Measurements from ENCODE around the gene PRM1.

Gene PRM1

DNA sequence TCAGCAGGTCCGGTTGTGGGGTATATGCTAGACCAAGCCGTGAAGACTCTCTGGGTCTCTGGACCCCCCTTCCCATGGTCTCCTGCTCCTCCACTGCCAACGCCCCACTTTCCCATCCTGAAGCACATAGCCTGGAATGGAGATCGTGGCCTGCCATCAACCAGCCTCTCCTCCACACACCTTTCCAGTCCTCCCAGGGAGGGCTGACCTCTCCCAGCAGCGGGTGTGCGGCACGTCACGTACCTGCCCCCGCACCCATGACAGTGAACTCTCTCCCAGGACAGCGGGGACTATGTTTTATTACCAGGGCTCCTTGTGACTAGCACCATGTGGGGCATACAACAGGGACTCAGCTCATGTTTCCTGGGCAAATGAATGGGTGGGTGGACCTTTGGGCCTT lies 9.5 kb downstream of the PRM1 start:
- no peak for DNase-seq

DNA sequence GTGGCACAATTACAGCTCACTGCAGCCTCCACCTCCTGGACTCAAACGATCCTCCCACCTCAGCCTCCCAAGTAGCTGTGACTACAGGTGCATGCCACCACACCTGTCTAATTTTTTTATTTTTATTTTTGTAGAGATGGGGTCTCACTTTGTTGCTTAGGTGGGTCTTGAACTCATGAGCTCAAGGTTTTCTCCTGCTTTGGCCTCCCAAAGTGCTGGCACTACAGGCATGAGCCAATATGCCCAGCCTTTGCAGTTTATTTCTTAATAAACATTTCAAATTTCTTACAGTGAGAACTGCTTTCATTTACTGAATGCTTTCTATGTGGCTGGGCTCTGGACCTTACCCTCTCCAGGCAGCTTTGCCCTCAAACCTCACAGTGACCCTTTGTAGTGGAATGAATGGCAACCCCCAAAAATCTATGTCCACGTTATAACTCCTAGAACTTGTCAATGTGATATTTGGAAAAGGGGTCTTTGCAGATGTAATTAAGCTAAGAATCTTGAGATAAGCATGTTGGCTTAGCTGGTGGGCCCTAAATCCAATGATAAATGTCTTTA lies 10.4 kb downstream of the PRM1 start:
- DNase-seq = no peak

DNA sequence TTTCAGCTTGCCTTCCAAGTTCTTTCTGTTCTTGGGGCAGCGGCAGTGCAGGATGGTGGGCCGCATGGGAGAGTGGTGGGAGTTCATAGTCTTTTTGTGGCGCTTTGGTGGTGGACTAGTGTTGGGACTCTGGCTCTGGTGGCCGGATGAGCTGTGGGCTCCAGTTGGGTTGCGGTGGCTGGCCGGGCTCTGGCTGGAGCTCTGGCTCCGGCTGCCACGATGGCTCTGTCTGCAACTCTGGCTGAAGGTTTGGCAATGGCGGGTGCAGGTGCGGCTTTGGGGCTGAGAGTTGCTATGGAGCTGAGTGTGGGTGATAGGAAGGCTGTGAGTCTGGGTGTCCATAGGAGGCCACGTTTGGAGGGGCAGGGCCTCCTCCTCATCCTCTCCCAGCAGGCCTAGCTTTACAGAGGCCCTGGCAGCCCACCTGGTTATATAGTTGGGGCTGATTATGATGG lies 12.2 kb downstream of the PRM1 start, which contains the start of gene TNP2:
Gene TNP2 (minus strand): TSS at position 405 of the 455 bp plus-strand sequence. CDS start 63 bp downstream, at position 342.
- DNase-seq = no peak

DNA sequence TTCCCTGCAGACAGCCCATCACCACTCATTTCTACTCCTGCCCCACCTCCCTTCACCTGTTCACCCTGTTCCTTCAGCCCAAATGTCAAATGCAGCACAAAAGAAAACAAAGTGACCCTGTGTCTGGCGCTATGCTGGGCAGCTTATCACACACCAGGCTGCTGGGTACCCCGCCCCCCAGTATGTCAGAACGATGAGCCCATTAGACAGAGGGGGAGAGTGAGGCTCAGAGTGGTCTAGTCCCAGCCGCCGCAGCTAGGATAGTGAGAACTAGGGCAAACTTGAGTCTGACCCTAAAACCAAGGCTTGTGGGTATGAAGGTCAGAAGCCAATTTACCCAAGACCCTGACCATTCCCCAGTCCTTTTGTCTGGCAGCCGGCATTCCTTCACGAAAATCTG lies 16.0 kb downstream of the PRM1 start:
- no peak for DNase-seq

DNA sequence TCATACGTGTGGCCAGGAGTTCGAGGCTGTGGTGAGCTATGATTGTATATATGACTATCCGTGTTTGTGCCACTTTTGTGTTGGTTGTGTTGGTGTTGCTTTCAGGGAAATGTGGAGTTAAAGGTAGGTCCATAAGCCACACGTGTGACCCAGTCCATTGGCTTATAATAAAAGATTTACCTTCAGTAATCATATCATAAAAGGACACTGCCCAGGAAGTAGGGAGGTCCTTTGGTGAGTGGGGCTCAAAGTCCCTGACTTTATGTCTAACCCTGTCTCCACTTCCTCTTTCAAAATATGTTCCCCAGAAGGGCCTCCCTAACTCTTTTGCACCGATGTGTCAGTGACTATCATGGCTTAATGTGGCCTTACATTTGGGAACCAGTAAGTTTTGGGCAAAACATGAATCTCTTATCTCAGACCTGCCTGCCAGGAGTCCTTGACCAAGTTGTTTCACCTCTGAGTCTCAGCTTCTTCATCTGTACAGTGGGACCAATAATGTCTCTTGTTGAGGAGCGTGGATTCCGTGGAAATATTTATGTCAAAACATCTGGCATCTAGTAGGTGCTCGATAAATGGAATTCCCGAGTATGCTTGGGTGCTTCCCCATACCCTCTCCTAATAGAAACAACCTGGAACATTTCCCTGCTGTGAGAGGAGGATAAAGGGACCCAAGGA lies 16.8 kb downstream of the PRM1 start:
- no peak for DNase-seq

DNA sequence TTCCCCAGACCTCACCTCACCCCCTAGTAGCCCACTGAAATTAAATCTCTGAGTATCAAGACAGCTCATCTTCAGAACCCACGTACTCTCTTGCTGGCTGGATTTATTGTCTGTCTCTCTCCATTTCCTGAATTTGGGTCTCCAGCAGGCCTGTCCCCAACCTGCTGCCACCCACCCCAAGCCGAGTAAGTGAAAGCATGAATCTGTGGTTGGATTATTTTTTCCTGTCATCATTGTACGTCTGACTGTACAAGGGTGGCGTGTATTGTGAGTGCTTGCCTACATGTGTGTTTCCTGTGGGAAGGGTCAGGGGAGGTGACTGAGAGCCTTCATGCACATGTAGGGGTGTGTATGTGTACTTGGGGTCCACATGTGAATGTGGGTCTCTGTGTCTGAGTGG lies 17.4 kb downstream of the PRM1 start:
- no peak for DNase-seq

DNA sequence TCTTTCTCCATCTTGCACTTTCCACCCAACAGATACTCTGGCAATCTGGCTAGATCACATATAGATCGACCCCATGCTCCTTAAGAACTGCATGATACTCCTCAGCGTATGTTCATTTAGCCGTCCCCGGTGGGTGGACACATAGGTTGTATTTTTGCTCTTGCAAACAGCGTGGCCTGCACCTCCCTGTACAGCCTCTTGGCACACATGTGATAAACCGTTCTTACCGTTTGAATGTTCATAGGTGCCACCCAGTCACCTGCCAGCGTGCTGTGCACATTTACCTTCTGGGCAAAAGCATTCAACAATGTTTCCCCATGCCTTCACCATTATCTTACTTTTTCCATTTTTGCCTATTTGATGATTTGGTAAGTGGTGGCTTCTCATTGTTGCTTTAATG lies 18.2 kb downstream of the PRM1 start:
- DNase-seq = no peak

DNA sequence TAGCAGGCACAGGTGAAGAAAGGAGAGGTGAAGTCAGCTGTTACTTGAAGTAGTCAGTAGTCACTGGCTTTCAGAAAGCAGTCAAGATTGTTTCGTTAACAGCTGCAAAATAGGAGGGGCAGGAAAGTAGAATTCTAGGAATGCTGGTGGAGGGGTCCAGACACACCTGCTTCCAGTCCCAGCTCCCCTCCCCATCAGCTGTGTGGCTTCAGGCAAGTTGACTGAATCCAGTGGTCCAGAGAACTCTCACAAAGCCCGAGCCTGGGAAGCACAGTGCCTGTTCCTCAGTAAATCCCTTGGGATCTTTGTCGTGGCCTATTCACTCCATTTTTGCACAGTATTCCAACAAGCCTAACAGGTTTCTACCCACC lies 20.5 kb downstream of the PRM1 start:
- DNase-seq = no peak

DNA sequence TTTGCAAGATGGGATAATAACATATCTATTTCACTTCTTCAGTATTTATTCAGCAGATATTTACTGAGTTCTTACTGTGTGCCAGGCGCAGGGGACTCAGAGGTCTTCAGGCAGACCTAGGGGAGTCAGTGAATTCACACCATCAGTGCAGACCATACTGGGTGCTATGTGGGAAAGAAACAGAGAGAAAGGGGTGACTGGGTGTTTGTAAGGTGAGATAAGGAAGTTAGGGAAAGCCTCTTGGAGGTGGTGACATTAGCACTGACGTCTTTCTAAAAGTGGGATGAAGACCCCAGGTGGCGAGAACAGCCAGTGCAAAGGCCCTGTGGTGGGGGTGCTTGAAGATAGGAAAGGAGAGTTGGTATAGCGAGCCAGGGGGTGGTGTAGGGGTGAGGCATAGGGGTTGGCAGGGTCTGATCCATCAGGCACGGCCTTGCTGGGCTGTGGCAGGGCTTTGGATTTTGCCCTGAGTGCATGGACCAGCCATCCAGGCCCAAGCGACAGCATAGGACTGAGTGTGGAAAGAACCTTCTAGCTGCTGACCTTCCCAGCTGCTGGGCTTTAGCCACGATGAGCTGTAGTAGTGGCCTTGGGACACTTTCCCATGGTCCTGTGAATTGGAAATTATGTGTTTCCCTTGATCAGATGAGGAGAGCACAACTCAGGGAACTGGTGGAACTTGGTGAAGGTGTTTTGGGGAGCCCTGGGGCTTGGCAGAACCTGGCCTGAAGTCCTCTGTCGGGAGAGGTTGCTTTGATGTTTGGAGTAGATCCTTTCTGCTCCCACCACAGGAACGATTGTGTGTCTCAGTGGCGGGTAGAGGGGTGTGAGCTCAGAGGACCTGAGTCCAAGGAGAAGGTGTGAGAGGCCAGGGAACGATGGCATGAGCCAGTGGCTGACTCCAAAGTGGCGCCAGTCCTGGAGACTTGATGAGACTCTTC lies 21.2 kb downstream of the PRM1 start:
- DNase-seq = no peak

DNA sequence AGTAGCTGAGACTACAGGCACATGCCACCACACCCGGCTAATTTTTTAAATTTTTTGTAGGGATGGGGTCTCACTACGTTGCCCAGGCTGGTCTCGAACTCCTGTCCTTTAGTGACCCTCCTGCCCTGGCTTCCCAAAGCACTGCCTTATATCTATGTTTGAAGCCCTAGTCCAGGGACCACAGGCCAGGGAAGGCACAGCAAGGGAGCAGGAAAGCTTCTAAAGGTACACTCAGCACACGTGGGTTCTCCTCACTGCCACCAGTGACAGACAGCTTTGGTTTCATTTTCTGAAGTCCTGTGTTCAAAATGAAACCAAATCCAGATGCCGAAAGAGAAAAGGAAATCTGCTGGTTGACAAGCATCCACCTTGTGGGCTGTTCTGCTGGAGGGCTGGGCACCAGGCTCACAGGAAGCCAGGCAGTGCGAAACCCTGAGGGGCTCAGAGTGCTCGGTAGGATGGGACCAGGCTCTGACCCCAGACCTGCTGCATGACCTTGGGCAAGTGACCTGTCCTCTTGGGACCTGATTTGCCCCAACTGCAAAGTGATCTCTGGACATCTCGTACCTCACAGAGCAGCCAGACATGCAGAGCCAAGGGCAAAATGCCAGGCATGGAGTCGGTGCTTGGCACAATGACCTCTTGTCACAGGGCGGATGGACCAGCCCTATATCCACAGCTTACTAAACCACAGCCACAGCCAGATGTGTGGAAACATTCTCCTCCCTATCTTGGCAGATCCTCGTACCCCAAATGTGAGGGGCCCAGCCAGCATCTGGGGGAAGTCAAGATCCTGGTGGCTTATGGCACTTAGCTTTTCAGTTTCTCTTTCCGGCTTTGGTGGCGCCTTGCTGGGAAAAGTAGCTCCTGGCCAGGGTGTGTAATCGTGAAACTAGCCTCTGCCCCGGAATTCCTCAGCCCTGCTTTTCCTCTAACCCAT lies 22.3 kb downstream of the PRM1 start:
- no peak for DNase-seq

DNA sequence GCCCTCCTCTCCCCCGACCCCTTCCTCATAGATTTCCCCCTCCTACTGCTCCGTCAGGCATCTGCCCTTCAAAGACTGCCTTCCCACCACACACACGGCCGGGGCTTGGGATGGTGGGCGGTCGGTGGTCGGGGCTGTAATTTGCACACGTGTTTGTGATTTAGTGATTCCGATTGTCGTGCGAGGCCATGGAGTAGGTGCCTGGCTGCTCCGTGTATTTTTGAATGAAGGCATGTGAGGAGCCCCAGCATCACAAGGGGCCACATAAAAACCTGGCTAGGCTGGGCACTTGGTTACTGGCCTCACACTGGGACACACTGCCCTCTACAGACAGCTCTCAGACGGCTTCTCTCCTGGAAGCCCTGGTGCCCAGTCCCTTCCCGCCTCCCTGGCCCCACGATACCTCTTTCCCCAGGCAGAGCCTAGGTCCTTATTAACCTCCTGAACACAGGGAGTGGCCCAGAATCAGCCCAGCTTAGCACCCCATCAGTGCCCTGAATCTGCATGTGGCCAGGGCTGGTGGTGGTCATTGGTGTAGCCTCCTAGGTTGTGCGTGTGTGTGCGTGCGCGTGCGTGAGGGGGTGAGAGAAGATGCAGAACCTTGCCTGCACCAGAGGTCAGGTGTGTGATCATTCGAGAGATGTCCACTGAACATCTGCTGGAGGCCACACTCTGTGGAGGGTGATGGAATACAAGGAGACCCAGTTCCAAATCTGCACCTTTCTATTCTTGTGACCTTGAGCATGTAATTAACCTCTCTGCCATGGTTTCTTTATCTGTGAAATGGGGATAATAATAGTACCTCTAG lies 23.8 kb downstream of the PRM1 start:
- peak; percentile 48 for DNase-seq

DNA sequence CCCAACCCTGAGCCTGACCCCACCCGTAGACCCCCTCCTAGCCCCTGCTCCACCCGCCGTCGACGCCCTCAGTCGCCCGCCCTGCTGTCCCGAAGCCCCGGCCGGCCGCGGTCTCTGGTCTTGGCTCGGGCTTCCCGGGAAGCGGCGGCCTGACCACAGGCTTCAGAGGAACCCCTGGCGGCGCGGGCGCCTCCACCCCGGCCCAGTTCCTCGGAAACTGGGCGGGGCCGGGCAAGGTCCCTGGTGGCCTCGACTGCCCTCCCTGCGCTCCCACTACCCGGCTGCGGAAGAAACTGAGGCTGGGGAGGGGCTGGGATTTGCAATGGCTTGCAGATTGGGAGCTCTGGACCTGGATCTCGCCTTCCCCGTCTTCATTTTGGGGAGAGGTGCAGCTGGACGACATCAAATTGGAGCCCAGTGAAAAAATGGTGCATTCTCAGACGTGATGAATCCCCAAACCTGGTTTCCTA lies 24.4 kb downstream of the PRM1 start:
- no peak for DNase-seq

DNA sequence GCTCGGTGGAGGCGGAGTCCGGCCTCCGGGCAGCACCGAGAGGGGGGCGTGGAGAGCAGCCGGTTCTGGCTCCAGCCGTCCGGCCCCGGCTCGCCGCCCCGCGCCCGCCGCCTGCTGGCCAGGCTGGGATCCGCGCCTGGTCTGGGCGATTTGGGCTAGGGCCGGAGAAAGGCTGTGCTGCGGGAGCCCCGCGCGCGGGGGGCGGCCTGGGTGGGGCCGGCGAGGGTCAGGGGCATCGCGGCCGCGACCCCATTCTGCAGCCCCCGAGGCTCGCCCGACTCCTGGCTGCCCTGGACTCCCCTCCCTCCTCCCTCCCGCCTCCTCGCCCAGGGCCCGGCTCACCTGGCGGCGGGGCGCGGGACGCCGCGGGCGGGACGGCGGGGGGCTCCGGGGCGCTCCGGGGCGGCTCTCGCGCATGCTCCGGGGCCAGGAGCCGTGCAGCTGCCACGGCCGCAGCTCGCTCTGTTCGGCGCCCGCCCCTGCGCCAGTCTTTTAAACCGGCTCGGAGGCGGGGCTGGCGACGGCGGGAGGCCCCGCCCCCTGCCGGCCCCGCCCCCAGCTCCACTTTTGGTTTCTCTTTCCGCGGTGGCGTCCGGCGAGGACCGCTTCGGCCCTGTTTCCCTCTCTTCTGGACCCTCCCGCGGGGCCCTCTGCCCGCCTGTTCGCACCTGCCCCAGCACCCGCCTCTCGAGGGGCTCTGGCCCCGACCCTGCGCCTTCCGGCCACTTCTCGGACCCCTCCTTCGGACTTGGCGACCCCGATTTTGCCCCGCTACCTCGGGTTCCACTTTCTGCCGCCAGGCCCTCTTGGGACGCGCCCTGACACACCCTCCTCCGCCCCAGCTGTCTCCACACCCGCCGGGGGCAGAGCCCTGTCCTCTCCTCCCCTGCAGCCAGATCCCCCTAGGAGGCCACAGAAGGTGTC lies 25.1 kb downstream of the PRM1 start, which contains the start of gene SOCS1:
Gene SOCS1 (minus strand): TSS at position 468 of the 924 bp plus-strand sequence. CDS start 726 bp downstream, outside the sequence.
- DNase-seq = peak; percentile 48

DNA sequence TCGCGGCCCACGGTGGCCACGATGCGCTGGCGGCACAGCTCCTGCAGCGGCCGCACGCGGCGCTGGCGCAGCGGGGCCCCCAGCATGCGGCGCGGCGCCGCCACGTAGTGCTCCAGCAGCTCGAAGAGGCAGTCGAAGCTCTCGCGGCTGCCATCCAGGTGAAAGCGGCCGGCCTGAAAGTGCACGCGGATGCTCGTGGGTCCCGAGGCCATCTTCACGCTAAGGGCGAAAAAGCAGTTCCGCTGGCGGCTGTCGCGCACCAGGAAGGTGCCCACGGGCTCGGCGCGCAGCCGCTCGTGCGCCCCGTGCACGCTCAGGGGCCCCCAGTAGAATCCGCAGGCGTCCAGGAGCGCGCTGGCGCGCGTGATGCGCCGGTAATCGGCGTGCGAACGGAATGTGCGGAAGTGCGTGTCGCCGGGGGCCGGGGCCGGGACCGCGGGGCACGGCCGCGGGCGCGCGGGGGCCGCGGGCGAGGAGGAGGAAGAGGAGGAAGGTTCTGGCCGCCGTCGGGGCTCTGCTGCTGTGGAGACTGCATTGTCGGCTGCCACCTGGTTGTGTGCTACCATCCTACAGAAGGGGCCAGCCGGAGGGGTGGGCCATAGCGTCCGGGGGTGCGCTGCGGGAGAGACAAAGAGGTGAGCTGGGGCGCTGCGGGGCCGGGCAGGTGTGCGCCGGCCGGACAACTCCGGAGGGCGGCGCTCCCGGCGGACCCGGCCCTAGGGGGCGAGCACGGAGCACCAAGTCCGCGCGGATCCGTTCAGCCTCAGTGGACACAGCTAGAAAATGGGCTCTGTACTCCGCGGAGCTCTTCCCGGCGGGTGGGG lies 26.0 kb downstream of the PRM1 start:
- DNase-seq = no peak

DNA sequence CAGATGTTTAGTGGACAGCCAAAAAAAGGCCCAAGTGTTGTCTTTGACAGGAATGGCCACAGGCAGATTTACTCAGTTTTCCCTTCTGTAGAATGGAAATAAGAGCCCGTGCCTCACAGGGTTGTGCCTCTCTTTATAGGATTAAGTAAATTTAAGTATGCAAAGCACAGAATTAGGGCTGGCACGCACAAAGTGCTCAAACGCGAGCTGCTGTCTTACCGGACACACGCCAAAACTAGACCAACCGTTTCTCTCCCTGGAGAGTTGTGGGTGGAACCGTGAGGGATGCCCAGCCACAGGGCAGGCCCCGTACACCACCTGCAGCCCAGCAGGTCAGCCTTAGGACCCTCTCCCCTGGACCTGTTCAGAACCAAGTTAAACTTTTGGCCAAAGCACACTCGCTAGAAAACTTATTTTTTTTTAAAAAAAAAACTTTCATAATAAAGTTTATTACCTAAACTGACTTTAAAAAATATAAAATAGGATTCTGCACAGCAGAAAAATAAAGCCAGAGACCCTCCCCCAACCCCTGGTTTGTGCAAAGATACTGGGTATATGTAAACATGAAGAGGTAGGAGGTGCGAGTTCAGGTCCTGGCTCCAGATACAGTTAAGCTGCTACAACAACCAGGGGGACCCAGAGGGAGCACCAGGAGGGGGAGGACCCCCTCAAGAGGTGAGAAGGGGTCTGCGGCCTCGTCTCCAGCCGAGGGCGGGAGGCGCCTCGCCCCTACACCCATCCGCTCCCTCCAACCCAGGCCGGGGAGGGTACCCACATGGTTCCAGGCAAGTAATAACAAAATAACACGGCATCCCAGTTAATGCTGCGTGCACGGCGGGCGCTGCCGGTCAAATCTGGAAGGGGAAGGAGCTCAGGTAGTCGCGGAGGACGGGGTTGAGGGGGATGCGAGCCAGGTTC lies 26.9 kb downstream of the PRM1 start:
- DNase-seq = no peak

DNA sequence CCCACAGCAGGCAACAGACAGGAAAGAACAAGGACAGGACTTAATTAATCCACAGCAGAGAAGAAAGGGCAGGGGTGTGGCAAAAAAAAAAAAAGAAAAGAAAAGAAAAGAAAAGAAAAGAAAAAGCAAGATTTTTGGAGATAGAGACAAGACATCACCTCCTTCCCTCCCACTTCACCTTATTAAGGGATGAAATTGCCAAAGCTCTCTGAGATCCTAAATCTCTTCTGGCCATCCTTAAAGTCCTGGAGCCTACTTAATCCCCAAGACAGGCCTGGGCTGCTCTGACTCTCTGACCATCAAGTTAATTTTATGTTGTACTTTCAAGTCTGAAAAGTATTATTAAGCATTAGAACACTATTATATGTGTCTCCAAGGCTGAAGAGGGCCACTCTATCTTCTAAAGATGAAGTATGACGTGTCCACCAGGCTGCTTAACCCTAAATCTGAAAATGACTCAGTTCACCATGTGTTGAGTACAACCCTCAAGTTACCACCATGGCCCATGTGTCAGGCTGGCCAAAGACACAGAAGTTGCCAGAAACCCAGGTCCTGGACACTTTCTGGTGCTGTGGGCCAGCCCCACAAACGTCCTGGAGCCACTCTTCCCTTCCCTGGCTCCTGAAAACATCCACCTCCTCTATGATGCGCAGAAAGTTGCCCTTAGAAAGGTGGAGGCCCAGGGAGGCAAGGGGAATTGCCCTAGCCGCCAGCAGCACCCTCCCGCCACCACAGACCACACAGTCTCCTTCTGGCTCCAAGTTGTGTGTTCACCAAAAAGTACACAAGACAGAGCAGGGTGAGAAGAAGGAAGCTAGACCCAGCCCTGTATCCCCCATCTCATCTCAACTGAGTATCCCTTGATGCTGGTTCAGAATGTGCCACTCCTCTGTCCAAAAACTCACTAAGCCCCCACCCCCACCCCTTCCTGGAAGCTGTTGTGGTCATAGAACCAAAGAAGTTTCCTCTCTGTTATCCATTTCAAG lies 27.8 kb downstream of the PRM1 start:
- DNase-seq = no peak

DNA sequence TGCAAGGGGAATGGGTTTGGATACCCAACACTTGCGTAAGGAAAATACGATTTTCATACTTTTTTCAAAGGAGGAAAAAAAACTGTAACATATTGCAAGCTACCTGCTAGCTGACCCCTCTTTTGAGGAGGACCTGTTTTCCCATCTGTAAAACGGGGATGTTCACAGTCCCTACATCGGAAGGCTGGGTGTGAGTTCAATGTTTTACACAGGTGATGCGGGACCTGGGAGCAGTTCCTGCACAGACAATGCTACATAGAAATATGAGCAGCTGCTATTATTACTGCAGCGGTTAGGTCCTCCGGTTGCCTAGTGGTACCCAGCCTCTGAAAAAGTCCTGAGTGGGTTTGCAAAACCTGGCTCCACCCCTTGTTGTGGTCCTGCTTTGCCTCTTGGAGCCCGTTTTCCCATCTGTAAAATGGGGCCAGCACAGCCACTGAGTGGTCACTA lies 28.6 kb downstream of the PRM1 start:
- no peak for DNase-seq
